H1 (cell line): ENCODE measurements around the gene MRPS15. TPM values are rescaled to one million over a fixed set of nuclear protein-coding genes. Genes with fewer than 3 reads are reported as not detected.

Experiments
- CBX5 ChIP-seq: fragments of 300-800, 300-1000 bp; sonication (generic); IDR thresholded peaks from 2 replicates; pipeline ENCODE4 v1.7.1; 2016; ENCODE audit warnings: antibody characterized with exemption, low read length, low read depth
- EP300 ChIP-seq, 2 experiments: IDR thresholded peaks; 1 replicate in 1 of 2; 2 replicates in 1 of 2; pipeline ENCODE4 v1.6.1; 2011 to 2012; ENCODE audit warnings: low read depth in 2 of 2, low read length in 2 of 2, mild to moderate bottlenecking in 2 of 2, borderline replicate concordance in 1 of 2, inconsistent platforms in 1 of 2, moderate library complexity in 1 of 2
- HDAC6 ChIP-seq: IDR thresholded peaks from one replicate; pipeline ENCODE4 v1.7.1; 2012; ENCODE audit warnings: low read depth, mild to moderate bottlenecking, inconsistent platforms, low read length, moderate library complexity
- POU5F1 ChIP-seq: IDR thresholded peaks from 2 replicates; pipeline ENCODE4 v1.6.1; 2011; ENCODE audit warnings: low read depth, mild to moderate bottlenecking, low read length, moderate library complexity
- SP4 ChIP-seq: IDR thresholded peaks from 2 replicates; pipeline ENCODE4 v1.6.1; 2012; ENCODE audit warnings: low read length, inconsistent platforms
- SUZ12 ChIP-seq: fragments of 200-600 bp; sonication (generic); IDR thresholded peaks from 2 replicates; pipeline ENCODE4 v1.6.1; 2012; ENCODE audit warnings: mild to moderate bottlenecking, inconsistent platforms, low read length, moderate library complexity, mixed read lengths
- TEAD4 ChIP-seq: IDR thresholded peaks from 2 replicates; pipeline ENCODE4 v1.6.1; 2012; ENCODE audit warnings: low read depth, low read length, inconsistent platforms, mixed read lengths
- polyA plus RNA-seq, 7 experiments: library from polyadenylated mRNA; depleted of rRNA in 3 of 7; stranded (reverse) in 5 of 7; unstranded in 2 of 7; fragments of >200 nt in 5 of 7; fragments of 200-250 nt in 2 of 7; gene quantifications; 1 replicate in 5 of 7; 2 replicates in 1 of 7; 4 replicates in 1 of 7; pipeline versions ENCODE4 v1.2.1 to v1.2.3, GENCODE V29; 2011 to 2013; ENCODE audit warnings: missing spikeins in 2 of 7, mixed read lengths in 2 of 7
- total RNA-seq: library from RNA; stranded (reverse); fragmentation: NEBNext Ultra II Directional; extraction: Animal tissue kit (Norgen Biotek cat#: 25700); gene quantifications from 2 replicates; pipeline ENCODE4 v1.2.1, GENCODE V29; 2021
- TF ChIP-seq, protein P1 (sequence below): fragments of 300-600 bp; sonication (generic); IDR thresholded peaks from 2 replicates; pipeline ENCODE4 v1.7.1; 2012; ENCODE audit warnings: low read length, moderate library complexity, mild to moderate bottlenecking, inconsistent platforms; ENCODE audit not compliant: insufficient replicate concordance
- TF ChIP-seq, protein P2 (sequence below): IDR thresholded peaks from 2 replicates; pipeline ENCODE4 v1.6.1; 2012; ENCODE audit warnings: inconsistent platforms
- TF ChIP-seq, protein P3 (sequence below): IDR thresholded peaks from 2 replicates; pipeline ENCODE4 v1.6.1; 2012; ENCODE audit warnings: low read length, inconsistent platforms

Gene MRPS15
- total and polyA plus RNA-seq, 2 of the 8 experiments (the other 6 are each of a cell fraction or from before 2014, with no cell fraction given): 53.6 to 129 TPM

DNA sequence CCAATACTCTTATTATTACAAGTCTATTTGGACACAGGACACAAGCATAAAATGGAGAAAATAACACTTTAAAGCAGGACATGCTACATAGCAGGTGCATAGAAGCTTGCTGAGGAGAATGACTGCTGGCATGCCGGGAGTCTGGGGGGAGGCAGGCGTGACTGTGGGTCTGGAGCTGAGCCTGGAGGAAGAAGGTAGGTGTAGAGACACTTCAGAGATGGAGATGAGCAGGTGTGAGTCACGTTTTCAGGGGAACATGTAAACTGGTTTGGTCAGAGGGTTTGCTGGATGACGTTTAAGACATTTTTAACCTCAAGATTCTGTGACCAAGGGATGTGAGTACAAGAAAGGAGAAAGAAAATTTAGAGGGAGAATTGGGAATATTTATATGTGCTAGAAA, 38.4 kb downstream of the MRPS15 start (continued):
- TF ChIP-seq, protein P1, sequence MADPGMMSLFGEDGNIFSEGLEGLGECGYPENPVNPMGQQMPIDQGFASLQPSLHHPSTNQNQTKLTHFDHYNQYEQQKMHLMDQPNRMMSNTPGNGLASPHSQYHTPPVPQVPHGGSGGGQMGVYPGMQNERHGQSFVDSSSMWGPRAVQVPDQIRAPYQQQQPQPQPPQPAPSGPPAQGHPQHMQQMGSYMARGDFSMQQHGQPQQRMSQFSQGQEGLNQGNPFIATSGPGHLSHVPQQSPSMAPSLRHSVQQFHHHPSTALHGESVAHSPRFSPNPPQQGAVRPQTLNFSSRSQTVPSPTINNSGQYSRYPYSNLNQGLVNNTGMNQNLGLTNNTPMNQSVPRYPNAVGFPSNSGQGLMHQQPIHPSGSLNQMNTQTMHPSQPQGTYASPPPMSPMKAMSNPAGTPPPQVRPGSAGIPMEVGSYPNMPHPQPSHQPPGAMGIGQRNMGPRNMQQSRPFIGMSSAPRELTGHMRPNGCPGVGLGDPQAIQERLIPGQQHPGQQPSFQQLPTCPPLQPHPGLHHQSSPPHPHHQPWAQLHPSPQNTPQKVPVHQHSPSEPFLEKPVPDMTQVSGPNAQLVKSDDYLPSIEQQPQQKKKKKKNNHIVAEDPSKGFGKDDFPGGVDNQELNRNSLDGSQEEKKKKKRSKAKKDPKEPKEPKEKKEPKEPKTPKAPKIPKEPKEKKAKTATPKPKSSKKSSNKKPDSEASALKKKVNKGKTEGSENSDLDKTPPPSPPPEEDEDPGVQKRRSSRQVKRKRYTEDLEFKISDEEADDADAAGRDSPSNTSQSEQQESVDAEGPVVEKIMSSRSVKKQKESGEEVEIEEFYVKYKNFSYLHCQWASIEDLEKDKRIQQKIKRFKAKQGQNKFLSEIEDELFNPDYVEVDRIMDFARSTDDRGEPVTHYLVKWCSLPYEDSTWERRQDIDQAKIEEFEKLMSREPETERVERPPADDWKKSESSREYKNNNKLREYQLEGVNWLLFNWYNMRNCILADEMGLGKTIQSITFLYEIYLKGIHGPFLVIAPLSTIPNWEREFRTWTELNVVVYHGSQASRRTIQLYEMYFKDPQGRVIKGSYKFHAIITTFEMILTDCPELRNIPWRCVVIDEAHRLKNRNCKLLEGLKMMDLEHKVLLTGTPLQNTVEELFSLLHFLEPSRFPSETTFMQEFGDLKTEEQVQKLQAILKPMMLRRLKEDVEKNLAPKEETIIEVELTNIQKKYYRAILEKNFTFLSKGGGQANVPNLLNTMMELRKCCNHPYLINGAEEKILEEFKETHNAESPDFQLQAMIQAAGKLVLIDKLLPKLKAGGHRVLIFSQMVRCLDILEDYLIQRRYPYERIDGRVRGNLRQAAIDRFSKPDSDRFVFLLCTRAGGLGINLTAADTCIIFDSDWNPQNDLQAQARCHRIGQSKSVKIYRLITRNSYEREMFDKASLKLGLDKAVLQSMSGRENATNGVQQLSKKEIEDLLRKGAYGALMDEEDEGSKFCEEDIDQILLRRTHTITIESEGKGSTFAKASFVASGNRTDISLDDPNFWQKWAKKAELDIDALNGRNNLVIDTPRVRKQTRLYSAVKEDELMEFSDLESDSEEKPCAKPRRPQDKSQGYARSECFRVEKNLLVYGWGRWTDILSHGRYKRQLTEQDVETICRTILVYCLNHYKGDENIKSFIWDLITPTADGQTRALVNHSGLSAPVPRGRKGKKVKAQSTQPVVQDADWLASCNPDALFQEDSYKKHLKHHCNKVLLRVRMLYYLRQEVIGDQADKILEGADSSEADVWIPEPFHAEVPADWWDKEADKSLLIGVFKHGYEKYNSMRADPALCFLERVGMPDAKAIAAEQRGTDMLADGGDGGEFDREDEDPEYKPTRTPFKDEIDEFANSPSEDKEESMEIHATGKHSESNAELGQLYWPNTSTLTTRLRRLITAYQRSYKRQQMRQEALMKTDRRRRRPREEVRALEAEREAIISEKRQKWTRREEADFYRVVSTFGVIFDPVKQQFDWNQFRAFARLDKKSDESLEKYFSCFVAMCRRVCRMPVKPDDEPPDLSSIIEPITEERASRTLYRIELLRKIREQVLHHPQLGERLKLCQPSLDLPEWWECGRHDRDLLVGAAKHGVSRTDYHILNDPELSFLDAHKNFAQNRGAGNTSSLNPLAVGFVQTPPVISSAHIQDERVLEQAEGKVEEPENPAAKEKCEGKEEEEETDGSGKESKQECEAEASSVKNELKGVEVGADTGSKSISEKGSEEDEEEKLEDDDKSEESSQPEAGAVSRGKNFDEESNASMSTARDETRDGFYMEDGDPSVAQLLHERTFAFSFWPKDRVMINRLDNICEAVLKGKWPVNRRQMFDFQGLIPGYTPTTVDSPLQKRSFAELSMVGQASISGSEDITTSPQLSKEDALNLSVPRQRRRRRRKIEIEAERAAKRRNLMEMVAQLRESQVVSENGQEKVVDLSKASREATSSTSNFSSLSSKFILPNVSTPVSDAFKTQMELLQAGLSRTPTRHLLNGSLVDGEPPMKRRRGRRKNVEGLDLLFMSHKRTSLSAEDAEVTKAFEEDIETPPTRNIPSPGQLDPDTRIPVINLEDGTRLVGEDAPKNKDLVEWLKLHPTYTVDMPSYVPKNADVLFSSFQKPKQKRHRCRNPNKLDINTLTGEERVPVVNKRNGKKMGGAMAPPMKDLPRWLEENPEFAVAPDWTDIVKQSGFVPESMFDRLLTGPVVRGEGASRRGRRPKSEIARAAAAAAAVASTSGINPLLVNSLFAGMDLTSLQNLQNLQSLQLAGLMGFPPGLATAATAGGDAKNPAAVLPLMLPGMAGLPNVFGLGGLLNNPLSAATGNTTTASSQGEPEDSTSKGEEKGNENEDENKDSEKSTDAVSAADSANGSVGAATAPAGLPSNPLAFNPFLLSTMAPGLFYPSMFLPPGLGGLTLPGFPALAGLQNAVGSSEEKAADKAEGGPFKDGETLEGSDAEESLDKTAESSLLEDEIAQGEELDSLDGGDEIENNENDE: no peak
- no peak for TF ChIP-seq SP4
- no peak for TF ChIP-seq CBX5
- no peak for TF ChIP-seq TEAD4
- TF ChIP-seq HDAC6: no peak
- TF ChIP-seq POU5F1: no peak
- TF ChIP-seq, protein P2, sequence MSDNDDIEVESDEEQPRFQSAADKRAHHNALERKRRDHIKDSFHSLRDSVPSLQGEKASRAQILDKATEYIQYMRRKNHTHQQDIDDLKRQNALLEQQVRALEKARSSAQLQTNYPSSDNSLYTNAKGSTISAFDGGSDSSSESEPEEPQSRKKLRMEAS: no peak
- no peak for TF ChIP-seq SUZ12
- TF ChIP-seq, protein P3, sequence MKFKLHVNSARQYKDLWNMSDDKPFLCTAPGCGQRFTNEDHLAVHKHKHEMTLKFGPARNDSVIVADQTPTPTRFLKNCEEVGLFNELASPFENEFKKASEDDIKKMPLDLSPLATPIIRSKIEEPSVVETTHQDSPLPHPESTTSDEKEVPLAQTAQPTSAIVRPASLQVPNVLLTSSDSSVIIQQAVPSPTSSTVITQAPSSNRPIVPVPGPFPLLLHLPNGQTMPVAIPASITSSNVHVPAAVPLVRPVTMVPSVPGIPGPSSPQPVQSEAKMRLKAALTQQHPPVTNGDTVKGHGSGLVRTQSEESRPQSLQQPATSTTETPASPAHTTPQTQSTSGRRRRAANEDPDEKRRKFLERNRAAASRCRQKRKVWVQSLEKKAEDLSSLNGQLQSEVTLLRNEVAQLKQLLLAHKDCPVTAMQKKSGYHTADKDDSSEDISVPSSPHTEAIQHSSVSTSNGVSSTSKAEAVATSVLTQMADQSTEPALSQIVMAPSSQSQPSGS: no peak
- no peak for TF ChIP-seq EP300 (IDR thresholded peaks at IDR 0.05; ENCODE audit: borderline replicate concordance in 1 of 2, low read depth in 2 of 2, low read length in 2 of 2)
